GM18511 (cell line): Measurements from ENCODE around the gene C11orf42.

ENCODE experiments used
- ATAC-seq: cut with Tn5 transposase; IDR thresholded peaks from one replicate; pipeline ENCODE4 v1.9.1; 2021; ENCODE audit warnings: mild to moderate bottlenecking, moderate library complexity; ENCODE audit not compliant: unreplicated experiment

Gene C11orf42, protein sequence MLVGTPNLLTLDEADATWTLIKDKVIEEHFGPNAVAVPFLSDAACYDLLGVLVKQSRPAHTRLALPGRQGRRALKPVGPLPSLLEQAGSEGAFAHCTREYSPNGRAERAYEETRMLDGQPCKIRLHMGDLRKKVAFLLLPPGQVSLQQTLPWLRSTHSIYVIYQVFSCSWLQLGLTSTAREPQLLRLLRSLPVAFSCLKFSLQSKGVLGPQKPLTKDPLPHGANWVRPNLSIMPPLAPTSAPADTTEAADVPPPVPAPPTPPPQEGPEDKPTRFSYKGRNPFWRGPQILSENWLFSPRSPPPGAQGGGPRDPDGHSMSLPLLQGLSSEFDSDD

DNA sequence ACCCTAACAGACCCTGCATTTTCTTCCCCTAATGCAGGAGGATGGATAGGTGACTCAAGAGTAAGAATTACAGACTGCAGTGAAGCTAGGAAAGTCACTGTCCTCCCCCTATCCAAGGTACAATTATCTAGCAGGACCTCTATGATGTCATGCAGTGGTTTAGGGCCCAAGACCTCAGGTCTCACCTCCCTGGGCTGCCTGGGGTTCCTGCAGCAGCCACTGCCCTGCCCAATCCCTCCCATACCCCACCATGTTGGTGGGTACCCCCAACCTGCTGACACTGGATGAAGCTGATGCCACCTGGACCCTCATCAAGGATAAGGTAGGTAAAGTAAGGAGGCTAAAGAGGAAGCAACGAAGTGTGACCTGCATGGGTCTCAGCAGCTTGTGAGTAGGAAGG, at the start of gene C11orf42:
Gene C11orf42, plus strand, starts transcription at position 192 of the 400 bp plus-strand sequence. Its CDS starts 59 bp downstream, at position 251.
- ATAC-seq = no peak

DNA sequence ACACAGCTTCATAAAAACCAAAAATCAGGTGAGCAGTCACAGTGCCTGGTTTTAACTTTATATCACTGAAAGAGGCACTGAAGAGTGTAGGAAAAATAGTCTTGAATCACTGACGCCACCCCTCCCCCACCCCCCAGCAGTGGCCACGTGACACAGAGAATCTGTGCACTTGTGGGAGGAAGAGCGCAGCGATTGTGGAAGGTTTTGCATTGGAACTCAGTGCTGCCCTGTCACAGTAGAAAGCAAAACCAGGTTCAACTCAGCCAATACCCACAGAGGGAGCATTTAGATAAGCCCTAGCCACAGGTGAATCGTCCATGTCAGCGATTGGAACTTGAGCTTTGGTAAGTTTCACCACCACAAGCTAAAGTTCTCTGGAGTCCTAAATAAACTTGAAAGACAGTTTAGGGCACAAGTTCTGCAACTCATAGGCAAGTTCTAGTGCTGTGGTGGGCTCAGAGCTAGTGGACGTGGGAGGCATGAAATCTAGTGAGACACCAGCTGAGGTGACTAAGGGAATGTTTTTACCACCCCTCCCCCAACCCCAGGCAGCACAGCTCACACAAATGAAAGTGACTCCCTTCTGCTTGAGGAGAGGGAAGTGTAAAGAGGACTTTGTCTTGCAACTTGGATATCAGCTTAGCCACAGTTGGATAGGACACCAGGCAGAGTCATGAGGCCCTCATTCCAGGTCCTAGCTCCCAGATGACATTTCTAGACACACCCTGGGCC, 48.6 kb upstream of the C11orf42 start:
- ATAC-seq = no peak

DNA sequence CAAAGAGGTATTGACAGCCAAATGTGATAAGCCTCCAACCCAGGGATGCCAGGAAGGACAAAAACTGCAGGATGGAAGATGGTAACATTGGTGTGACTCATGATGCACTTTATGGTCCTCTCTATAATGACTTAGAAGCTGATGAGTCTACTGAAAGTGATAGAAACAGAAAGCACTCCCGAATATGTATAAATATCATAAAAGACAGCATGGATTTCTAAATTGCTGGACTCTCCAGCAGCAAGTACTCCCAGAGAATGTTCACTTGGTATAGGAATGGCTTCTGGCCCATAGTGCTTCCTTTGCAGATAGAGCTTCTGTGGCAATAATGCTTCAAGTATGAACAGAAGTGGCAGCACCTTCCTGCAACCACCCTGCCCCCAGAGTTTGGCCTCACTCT, 35.1 kb upstream of the C11orf42 start, which contains the start of gene OR52B2:
Gene OR52B2, minus strand, starts transcription at position 101 of the 400 bp plus-strand sequence. Its CDS starts 0 bp downstream, at position 101.
- no peak for ATAC-seq

DNA sequence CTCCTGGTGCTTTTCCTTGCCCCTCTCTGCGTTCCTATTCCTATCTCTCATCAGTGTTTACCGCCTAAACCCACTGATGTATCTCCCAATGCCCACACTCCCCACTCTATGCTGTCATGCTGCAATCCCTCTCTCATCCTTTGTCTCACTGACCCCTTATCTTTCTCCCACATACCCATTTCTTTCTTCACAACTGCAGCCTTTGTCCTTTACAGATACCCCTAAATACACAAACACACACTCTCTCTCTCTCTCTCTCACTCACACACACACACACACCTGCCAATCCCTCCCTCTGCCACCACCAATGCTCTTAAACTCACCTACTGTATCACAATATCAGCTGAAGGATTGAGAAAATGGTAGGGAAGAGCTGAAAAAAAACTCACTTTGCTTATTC, 29.9 kb upstream of the C11orf42 start:
- no peak for ATAC-seq

DNA sequence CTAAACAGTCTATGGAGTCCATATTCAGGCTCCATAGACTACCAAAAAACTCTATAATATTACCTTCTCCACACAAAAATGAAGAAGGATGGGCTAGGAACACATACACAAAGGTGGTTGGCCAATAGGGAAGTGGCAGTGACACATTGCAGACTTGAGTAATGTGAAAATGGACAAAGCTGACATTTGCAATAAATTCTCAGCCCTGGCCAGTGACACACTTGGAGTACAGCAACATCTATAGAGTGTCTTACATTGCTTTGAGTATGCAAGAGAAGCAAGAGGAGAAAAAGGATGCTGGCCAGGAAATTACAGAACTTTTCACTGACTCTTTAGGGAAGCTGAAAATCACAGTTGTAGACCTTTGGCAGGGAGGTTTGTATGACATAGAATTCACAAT, 13.6 kb upstream of the C11orf42 start:
- no peak for ATAC-seq

DNA sequence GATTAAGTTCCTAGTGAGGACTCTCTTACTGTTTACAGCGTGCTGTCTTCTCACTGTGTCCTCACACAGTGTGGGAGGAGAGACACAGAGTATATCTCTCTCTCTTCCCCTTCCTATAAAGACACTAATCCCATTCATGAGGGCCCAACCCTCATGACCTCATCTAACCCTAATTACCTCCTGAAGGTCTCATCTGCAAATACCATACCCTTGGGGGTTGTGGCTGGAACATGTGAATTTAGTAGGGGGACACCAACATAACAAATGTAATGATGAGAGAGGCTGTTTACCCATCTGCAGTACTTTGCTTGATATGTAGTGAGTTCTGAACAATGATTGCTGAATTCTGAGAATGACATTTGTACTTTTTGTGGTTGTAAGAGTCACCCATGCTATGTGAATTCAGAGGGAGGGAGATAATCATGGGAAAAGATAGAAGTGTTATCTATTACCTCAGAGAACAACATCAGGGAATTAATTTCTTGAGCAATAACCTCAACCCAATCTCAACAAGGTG, 11.2 kb upstream of the C11orf42 start:
- no peak for ATAC-seq

DNA sequence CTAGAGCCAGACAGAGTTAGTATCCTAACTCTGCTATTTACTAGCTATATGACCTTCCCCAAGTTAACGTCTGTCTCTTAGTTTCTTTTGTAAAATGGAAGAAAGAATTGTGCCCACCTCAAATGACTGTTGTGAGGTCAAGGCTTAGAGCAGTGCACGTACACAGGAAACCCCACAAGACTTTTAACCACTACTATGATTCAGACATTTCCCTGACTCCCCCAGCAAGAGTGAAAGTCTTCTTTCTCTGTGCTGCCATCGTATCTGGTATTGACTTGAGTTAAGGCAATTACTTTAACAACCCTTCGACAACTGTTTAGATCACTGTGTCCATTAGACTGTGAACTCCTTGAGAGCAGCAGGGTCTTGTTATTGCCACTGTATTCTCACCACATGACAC, 9.0 kb upstream of the C11orf42 start:
- no peak for ATAC-seq

DNA sequence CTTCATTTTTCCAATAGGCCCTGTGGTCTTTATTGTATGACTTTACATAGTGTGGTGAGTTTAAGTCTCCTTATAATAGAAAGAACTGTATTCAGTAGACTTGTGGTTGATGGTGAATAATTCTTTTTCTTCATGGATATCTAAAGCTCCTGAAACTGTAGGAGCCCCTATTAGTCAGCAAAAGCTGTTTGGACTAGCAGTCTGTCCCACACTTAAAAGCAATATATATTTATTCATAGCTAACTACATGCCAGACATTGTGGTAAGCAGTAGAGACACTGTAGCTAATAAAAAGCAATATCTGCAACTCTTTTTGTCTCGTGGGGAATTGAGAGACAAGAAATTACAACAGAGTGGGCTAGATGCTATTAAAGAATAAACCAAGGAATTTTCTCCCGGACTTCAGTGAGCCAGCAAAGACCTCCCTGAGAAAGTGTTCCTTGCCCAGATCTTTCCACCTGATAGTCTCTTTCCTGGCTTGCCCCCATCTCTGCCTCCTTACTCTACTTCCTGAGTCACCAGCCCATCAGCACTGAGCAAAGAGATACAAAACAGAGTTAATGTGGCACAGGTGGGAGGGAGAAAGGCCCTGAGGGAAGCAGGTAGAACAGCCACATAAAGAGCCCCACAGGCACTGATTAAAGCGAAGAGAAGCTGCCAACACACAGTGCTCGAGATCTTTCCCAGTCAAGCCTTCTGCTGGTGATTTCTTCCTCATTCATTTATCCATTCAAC, 7.7 kb upstream of the C11orf42 start:
- no peak for ATAC-seq

DNA sequence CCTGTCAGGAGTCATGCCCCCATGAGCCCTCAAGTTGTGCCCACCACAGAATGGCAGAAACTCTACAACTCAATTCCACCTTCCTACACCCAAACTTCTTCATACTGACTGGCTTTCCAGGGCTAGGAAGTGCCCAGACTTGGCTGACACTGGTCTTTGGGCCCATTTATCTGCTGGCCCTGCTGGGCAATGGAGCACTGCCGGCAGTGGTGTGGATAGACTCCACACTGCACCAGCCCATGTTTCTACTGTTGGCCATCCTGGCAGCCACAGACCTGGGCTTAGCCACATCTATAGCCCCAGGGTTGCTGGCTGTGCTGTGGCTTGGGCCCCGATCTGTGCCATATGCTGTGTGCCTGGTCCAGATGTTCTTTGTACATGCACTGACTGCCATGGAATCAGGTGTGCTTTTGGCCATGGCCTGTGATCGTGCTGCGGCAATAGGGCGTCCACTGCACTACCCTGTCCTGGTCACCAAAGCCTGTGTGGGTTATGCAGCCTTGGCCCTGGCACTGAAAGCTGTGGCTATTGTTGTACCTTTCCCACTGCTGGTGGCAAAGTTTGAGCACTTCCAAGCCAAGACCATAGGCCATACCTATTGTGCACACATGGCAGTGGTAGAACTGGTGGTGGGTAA, 6.1 kb upstream of the C11orf42 start, which contains the start of gene OR52W1:
Gene OR52W1, plus strand, starts transcription at position 51 of the 637 bp plus-strand sequence. Its CDS starts 0 bp downstream, at position 51.
- no peak for ATAC-seq

DNA sequence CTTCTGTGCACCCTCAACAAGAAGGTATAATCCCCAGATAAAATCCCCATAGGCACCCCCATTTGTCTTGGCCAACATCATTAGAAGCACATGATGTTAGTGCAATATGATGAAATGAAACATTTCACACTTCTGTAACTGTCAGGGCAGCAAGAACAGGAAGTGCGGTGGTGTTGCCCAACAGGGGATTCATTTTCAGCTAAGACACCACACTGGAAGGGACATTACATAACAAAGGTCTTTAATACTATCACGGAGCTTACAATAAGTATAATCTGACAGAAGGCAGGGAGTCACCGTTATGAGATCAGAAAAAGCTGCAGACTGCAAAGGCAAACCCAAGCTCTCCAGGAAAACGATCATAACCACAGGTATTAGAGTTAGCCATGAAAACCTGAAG, 4.4 kb upstream of the C11orf42 start:
- ATAC-seq = no peak

DNA sequence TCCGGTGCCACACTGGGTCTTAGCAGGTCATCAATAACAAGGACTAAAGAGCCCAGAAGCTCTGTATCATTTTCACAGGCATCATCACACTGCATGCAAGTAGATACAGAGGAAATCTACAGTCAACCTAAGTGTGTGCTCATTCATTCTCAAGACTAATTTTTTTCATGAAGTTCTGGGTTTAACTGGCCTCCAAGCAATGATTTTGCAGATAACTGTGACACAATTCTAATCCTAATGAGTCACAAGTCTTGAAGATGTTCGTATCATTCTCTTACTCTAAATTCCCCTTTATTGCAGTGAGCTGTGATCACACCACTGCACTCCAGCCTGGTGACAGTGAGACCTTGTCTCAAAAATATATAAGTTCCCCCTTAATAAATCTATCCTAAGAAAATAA, 3.9 kb upstream of the C11orf42 start:
- no peak for ATAC-seq

DNA sequence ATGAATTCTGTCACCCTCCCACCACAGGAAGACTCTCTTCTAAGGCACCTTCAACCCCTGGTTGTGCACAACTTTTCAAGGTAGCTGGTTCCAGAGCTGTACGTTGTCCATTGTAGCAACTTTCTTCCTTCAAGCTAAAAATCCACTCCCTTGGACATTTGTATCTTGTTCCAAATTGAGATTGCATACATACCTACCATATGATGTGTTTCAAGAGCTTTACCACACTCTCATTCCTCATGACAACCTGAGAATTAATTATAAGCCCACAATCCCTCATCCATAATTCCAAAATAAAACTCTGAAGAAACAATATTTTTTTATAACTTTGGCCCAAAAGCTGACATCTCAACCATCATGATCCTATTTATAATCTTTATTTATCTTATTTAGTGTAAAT, 3.3 kb upstream of the C11orf42 start:
- ATAC-seq = no peak

DNA sequence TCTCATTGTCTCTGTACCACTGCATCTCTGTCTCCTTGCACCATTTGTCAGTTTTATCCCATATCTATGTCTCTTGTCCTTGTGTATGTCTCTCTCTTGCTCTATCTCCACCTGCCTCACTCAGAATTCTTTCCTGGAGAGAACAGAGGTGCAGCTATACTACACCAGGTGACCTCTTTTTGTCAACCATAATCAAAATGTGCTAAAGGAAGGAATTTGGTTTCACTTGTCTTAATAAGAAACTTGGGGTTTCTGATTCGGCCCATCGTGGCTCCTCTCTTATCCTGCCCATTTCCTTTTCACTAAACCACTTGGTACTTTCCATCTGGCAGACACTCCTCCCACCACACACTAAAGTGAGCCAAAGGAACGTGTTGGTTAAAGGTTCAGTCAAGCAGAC, 2.0 kb upstream of the C11orf42 start:
- ATAC-seq = peak; percentile 86

DNA sequence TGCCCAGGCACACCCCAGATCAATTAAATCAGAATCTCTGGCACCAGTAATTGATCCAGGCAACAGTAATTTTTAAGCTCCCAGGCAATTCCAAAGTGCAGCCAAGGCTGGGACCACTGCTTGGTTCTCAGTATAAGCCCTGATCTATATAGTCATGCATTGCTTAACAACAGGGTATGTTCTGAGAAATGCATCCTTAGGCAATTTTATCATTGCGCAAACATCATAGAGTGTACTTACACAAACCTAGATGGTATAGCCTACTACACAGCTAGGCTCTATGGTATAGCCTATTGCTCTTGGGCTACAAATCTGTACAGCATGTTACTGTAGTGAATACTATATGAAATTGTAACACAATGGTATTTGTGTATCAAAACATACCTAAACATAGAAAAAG, 651 bp upstream of the C11orf42 start:
- ATAC-seq = no peak

DNA sequence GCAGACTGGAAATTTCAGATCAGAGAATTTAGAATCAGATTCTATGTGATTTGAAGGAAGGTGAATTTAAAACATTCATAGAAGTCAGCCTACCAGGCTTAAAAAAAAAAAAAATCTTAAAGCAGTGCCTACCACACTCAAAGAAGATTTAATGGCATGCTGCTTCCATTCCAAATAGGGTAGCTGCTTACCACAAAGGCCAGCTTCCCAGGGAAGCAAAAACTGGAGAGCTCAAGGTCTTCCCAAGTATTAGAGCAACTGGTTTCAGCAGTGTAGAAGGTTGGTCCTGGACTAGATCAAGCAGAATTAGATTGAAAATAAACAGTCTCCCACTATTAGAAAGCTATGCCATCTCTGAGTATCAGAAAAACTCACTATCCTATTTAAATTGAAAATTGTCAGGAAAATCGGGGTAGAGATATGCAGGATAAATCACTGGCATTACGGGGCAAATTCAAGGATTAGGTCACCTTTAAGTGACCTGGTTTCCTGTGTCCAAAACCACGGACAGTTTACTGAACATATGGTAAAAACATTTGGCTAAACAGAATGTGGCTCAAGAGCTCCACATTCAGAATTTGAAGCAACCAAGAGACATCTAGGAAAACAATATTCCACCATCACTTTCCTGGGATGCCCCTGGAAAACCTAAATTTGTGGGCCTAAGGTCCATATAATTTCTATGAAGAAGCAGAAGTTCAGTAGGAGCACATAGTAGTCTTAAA, 1.3 kb downstream of the C11orf42 start:
- ATAC-seq = no peak

DNA sequence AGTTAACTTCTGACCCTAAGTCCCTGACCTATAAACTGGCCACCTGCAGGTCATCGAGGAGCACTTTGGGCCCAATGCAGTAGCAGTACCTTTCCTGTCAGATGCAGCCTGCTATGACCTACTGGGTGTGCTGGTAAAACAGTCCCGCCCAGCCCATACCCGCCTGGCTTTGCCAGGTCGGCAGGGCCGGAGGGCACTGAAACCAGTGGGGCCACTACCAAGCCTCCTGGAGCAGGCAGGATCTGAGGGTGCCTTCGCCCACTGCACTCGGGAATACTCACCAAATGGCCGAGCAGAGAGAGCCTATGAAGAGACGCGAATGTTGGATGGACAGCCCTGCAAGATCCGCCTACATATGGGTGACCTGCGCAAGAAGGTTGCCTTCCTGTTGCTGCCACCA, 4.4 kb downstream of the C11orf42 start:
- no peak for ATAC-seq

DNA sequence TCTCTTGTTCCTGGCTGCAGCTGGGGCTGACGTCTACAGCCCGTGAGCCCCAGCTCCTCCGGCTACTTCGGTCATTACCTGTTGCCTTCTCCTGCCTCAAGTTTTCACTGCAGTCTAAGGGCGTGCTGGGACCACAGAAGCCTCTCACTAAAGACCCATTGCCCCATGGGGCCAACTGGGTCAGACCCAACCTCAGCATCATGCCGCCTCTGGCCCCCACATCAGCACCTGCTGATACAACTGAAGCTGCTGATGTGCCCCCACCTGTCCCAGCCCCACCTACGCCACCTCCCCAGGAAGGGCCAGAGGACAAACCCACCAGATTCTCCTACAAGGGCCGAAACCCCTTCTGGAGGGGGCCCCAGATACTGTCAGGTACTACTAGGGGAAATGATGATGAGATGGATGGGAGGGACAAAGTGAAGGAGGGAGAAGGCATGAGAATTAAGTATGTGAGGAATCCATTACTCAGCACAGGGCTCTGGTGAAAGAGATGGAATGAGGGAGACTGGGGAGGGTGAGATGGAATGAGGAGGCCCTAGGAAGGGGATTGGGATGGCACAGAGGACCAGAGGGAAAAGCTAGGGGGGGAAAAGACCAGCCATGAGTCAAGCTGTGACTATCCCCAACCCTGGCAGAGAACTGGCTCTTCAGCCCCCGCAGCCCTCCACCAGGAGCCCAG, 5.1 kb downstream of the C11orf42 start:
- ATAC-seq = no peak

DNA sequence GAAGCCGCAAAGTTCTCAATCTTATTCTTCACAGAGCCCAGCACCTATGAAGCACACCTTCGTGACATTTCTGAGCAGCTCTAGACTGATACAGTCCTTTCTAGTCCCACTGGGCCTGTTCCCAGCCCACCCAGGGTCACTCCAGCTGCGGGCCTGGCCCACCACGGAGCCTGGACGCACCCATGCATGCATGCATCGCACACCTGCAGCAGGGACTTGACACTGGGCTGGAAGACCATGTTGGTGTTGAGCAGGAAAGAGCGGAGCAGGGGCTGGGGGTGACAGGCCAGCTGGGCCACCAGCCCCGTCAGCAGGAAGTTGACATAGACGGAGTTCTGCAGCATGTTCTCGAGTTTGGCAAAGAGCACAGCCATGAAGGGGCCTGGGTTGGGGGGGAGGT, 9.2 kb downstream of the C11orf42 start:
- ATAC-seq = no peak

DNA sequence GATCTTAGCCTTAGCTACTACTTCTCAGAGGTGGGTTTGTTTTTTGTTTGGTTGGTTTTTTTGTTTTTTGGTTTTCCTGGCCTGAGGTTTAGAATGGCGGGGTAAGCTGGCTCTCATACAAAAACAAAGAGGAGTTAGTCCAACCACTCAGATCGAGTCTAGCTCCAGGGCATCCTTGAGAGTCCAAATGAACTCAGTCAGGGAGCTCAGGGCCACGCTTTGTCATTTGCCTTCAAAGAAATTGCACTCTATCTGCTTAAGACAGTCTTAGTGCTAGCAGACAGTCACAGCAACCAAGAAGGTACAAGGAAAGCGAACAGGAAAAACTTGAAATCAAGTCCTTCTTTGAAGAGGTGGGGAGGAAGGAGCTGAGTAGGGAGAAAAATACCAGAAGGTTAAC, 11.1 kb downstream of the C11orf42 start:
- no peak for ATAC-seq

DNA sequence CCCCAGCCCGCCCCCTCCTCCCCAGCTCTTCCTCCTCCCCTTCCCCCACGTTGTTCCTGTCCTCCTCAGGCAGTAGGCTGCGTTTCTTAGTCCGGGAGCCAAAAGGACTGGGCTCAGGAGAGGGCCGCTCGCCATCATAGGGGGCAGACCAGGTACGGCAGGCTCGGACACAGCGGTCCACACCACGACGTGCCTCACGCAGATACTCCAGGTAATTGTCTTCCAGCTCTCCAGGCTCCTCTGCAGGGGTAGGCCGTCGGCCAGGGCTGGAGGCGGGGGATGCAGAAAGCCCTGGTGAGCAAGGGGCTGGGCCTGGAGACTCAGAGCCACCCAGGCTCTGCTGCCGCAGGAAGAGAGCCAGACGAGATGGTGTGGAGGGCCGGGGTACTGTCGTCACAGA, 12.4 kb downstream of the C11orf42 start:
- ATAC-seq = no peak
